Body of pancreas (tissue), 4 donors: ENCODE results near the gene TYRO3.

ENCODE experiments used
- CTCF ChIP-seq, 7 experiments: fragments of 450-650 bp in 4 of 7; fragments of 200-600 bp in 3 of 7; sonication (generic) in 3 of 7; IDR thresholded peaks; one replicate each; pipeline ENCODE4 v1.5.1; 2016 to 2019; ENCODE audit warnings: antibody characterized with exemption in 7 of 7
- POLR2A ChIP-seq, 3 donors: fragments of 450-650 bp; IDR thresholded peaks; one replicate each; pipeline ENCODE4 v1.6.1; 2016; ENCODE audit warnings: antibody characterized with exemption in 3 of 3, mild to moderate bottlenecking in 2 of 3

DNA sequence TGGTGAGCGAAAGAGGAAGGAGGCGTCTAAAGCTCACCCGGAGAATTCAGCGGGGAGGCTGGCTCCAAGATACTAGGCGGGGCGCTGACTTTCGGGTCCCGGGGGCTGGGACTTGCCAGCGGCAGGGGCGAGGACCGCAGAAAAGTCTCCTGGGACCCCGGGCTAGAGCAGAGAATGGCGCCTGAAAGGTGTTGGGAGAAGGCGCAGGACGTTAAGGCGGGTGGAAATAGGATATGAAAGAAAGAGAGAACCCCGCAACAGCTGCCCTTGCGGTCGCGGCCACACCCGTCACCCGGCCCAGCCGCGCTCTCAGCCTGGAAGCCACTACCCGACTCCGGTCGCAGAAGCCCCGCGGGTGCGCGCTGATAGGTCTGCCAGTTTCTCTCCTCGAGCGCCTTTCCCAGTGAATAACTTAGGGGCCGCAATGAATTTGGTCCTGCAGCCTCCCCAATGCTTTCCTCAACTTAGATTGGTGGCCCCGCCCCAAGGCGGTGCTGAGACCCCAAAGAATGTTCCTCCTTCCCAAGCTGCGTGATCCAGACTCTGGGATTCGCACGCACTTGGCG, 46.0 kb upstream of the TYRO3 start:
- no peak for TF ChIP-seq POLR2A (IDR thresholded peaks at IDR 0.05)
- TF ChIP-seq CTCF (IDR thresholded peaks at IDR 0.05) = no peak
